ENCODE data around the gene CGNL1.

Gene CGNL1

GRCh38 chr15:57354436-57355123 is 21.7 kb upstream of the CGNL1 start:
- no peak for DNase-seq (ENCODE audit: low spot score)

- DNase-seq (ENCODE audit: low spot score): no peak
Measured at GRCh38 chr15:57355259-57355658, 21.0 kb upstream of the CGNL1 start.

GRCh38 chr15:57356178-57356577 is 20.1 kb upstream of the CGNL1 start:
- no peak for DNase-seq (ENCODE audit: low spot score)

- DNase-seq (ENCODE audit: low spot score): no peak
Measured at GRCh38 chr15:57356636-57357035, 19.7 kb upstream of the CGNL1 start.

- DNase-seq (ENCODE audit: low spot score): no peak
Measured at GRCh38 chr15:57357799-57358198, 18.5 kb upstream of the CGNL1 start.

- DNase-seq (ENCODE audit: low spot score): no peak
Measured at GRCh38 chr15:57358571-57358970, 17.7 kb upstream of the CGNL1 start.

- DNase-seq (ENCODE audit: low spot score): no peak
Measured at GRCh38 chr15:57363661-57364060, 12.6 kb upstream of the CGNL1 start.

- DNase-seq (ENCODE audit: low spot score): no peak
Measured at GRCh38 chr15:57364282-57365007, 11.9 kb upstream of the CGNL1 start.

- no peak for DNase-seq (ENCODE audit: low spot score)
Measured at GRCh38 chr15:57367556-57367955, 8.7 kb upstream of the CGNL1 start.

GRCh38 chr15:57370929-57371328 is 5.4 kb upstream of the CGNL1 start:
- no peak for DNase-seq (ENCODE audit: low spot score)

- DNase-seq (ENCODE audit: low spot score): no peak
Measured at GRCh38 chr15:57373251-57373881, 2.9 kb upstream of the CGNL1 start.

GRCh38 chr15:57373882-57374276 is 2.4 kb upstream of the CGNL1 start:
- no peak for DNase-seq (ENCODE audit: low spot score)

GRCh38 chr15:57376696-57377477 is 582 bp downstream of the CGNL1 start:
- no peak for DNase-seq (ENCODE audit: low spot score)

GRCh38 chr15:57377478-57377847 is 1.2 kb downstream of the CGNL1 start:
- no peak for DNase-seq (ENCODE audit: low spot score)

GRCh38 chr15:57379487-57379886 is 3.2 kb downstream of the CGNL1 start:
- DNase-seq (ENCODE audit: low spot score): no peak

GRCh38 chr15:57380854-57381253 is 4.5 kb downstream of the CGNL1 start:
- DNase-seq (ENCODE audit: low spot score): no peak

GRCh38 chr15:57382215-57382614 is 5.9 kb downstream of the CGNL1 start:
- no peak for DNase-seq (ENCODE audit: low spot score)

GRCh38 chr15:57382969-57383368 is 6.7 kb downstream of the CGNL1 start:
- DNase-seq (ENCODE audit: low spot score): no peak

- DNase-seq (ENCODE audit: low spot score): no peak
Measured at GRCh38 chr15:57384024-57384423, 7.7 kb downstream of the CGNL1 start.

GRCh38 chr15:57384816-57385215 is 8.5 kb downstream of the CGNL1 start:
- no peak for DNase-seq (ENCODE audit: low spot score)

GRCh38 chr15:57385923-57386390 is 9.7 kb downstream of the CGNL1 start:
- DNase-seq (ENCODE audit: low spot score): no peak

- DNase-seq (ENCODE audit: low spot score): no peak
Measured at GRCh38 chr15:57386976-57387375, 10.7 kb downstream of the CGNL1 start.
